ENCODE data around the gene MECP2.

Gene MECP2

GRCh38 chrX:154050113-154050495 lies 47.4 kb downstream of the MECP2 start:
- TF ChIP-seq, protein P1, sequence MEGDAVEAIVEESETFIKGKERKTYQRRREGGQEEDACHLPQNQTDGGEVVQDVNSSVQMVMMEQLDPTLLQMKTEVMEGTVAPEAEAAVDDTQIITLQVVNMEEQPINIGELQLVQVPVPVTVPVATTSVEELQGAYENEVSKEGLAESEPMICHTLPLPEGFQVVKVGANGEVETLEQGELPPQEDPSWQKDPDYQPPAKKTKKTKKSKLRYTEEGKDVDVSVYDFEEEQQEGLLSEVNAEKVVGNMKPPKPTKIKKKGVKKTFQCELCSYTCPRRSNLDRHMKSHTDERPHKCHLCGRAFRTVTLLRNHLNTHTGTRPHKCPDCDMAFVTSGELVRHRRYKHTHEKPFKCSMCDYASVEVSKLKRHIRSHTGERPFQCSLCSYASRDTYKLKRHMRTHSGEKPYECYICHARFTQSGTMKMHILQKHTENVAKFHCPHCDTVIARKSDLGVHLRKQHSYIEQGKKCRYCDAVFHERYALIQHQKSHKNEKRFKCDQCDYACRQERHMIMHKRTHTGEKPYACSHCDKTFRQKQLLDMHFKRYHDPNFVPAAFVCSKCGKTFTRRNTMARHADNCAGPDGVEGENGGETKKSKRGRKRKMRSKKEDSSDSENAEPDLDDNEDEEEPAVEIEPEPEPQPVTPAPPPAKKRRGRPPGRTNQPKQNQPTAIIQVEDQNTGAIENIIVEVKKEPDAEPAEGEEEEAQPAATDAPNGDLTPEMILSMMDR (IDR thresholded peaks at IDR 0.05; ENCODE audit: low read depth, low read length): no peak
- no peak for DNase-seq (ENCODE audit: extremely low read depth, low read depth)

DNA sequence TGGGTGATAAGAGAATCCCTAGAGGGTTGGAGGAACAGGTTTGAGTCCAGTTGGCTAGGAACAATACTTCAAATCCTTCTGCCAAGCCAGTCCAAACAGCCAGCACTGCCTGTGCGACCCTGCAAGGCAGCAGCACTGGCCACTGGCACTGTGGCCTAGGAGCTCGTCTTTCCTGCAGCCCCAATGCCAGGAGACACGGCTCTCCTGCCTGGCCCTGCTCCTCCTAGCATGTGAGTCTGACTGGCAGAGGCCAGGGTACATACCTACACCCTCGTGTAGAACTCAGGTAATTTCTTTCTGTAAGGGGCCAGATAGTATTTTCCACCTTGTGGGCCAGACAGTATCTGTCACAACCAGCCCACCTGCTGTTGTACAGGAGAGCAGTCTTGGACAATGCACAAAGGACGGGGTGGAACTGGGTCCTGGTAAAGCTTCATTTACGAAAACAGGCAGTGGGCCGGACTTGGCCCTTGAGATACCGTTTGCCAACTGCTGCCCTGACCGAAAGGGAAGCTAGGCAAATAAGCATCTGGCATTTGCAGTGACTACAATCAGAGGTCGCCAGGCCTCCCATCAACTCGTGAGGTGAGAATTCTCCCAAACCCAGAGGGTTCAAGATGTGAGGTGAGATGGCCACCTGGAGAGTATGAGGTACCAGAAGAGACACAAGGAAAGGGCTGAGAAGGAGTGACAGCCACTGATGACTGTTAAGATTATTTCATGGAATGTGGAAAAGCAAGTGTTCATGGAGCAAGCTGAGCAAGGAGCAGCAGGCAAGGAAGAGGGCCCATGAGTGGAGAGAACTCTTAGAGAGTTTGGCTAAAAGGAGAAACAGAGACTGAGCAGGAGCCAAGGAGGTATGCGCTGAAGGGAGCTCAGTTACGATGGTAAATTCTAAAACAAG lies 48.1 kb downstream of the MECP2 start:
- TF ChIP-seq, protein P1 (IDR thresholded peaks at IDR 0.05; ENCODE audit: low read depth, low read length): no peak
- no peak for DNase-seq (ENCODE audit: extremely low read depth, low read depth)

- DNase-seq (ENCODE audit: extremely low read depth, low read depth): no peak
- TF ChIP-seq, protein P1 (IDR thresholded peaks at IDR 0.05; ENCODE audit: low read depth, low read length): no peak
These were observed 49.1 kb downstream of the MECP2 start for GRCh38 chrX:154048398-154048797.

DNA sequence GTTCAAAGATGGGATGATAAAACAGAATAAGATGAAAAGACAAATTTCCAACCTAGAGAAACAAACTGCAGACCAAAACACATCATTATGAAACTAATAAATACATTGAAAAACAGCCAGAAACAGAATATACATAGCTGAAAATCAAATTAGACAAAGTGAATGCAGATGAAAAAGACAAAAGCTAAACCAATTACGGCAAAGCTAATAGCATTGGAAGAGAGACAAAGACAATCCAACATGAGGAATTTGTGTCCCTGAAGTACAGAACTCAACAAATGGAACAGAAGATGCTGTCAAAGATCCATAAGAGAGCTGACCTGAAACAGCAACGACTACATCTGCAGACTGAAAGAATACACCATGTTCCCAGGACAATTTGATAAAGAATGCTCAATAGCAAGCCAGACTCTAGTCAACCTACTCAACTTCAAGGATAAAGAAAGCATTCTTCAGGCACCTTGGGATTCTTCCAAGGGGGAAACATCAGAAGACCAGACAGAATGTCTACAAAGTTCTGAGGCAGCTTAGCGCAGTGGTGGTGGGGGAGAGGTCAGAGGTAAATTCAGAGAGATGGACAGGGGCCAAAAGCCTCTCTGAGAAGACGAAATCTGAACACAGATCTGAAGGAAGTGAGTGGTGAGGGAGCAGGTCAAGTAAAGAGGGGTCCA lies 50.4 kb downstream of the MECP2 start:
- TF ChIP-seq, protein P1 (IDR thresholded peaks at IDR 0.05; ENCODE audit: low read depth, low read length): no peak
- no peak for DNase-seq (ENCODE audit: extremely low read depth, low read depth)

GRCh38 chrX:154046031-154046781 lies 51.3 kb downstream of the MECP2 start:
- peak; percentile 64 for DNase-seq (ENCODE audit: extremely low read depth, low read depth)

DNA sequence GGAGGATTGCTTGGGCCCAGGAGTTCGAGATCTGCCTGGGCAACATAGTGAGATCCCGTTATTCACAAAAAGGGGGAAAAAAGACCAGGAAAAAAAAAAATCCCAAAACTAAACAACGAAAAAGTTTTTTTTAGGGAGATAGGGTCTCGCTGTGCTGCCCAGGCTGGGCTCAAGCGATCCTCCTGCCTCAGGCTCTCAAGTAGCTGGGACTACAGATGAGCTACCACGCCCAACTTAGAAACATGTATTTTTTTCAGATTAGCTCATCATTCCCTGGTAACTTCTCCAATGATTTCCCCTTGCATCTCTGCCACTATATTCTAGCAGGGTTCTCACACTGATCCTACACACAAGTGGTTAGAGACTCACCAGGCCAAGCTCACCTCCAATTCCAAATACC lies 53.4 kb downstream of the MECP2 start:
- TF ChIP-seq, protein P1 (IDR thresholded peaks at IDR 0.05; ENCODE audit: low read depth, low read length): no peak
- no peak for DNase-seq (ENCODE audit: extremely low read depth, low read depth)

More at GRCh38 chrX:154046031-154046781, 51.3 kb downstream of the MECP2 start:
- TF ChIP-seq, protein P1 (IDR thresholded peaks at IDR 0.05; ENCODE audit: low read depth, low read length): peak; percentile 20
